ENCODE data around the gene CTIF.

The CTIF gene

GRCh38 chr18:48889981-48890762, 351.3 kb downstream of the CTIF start:
- H3K79me1 ChIP-seq (ENCODE audit: low read depth, low read length), result no peaks in the 10 kb centered on the region
- no peak overlapping the region for H2BK12ac ChIP-seq (ENCODE audit: low read length)
- H2BK120ac ChIP-seq (ENCODE audit: low read depth, low read length), result no peak overlapping the region
- no peaks in the 10 kb centered on the region for H3K36me3 ChIP-seq (replicated peaks in 1 of 2; ENCODE audit: control insufficient read depth in 2 of 2, insufficient read depth in 2 of 2, low read length in 2 of 2)
- no CpG with 5 or more reads among the region's 13 CpGs for WGBS, 2 donors (ENCODE audit: extremely low coverage in 2 of 2, insufficient read length in 2 of 2, insufficient replicate concordance in 1 of 2)
- peak overlapping the region; percentile 35 for H2BK15ac ChIP-seq (ENCODE audit: low read length)
- DNase-seq (ENCODE audit: low spot score), result no peak
- no peak overlapping the region for H3K4ac ChIP-seq (ENCODE audit: low read length)
- H3K9ac ChIP-seq (ENCODE audit: low read depth, low read length, poor library complexity), result no peak overlapping the region
- H4K91ac ChIP-seq (ENCODE audit: low read depth, low read length, poor library complexity), result no peak overlapping the region
- H3K27ac ChIP-seq (replicated peaks; ENCODE audit: low read length), result no peak overlapping the region
- peak overlapping the region; percentile 44 for H3K18ac ChIP-seq (ENCODE audit: low read length)
- no peak overlapping the region for H4K8ac ChIP-seq (ENCODE audit: low read depth, low read length)
- no peak overlapping the region for H3K4me2 ChIP-seq (ENCODE audit: insufficient read depth, low read length, poor library complexity, severe bottlenecking)
- H3K4me1 ChIP-seq (ENCODE audit: control insufficient read depth in 2 of 2, insufficient read depth in 1 of 2, low read depth in 1 of 2, low read length in 2 of 2), result peaks cover 22 to 30% of the 10 kb centered on the region in 2 donors
- no peak overlapping the region for H3K23ac ChIP-seq (ENCODE audit: low read depth, low read length, poor library complexity)
- H3K9me3 ChIP-seq (replicated peaks in 1 of 2; ENCODE audit: control insufficient read depth in 2 of 2, insufficient read depth in 1 of 2, low read depth in 1 of 2, low read length in 2 of 2), result no peaks in the 10 kb centered on the region
- no peak overlapping the region for H2AFZ ChIP-seq (ENCODE audit: low read length)
- H2AK5ac ChIP-seq (ENCODE audit: low read depth, low read length), result peak overlapping the region; percentile 9
- H2BK5ac ChIP-seq (ENCODE audit: low read length), result peak overlapping the region; percentile 45
- no peak overlapping the region for H3K4me3 ChIP-seq (ENCODE audit: low read length in 2 of 2)
- no peak overlapping the region for H3K14ac ChIP-seq (ENCODE audit: low read length)
- H3K27me3 ChIP-seq (ENCODE audit: control insufficient read depth in 3 of 3, insufficient read depth in 3 of 3, low read depth in 1 of 3, low read length in 3 of 3), result peaks cover 0 to 14% (median 0%) of the 10 kb centered on the region in 3 experiments

- no peak overlapping the region for H3K18ac ChIP-seq (ENCODE audit: low read length)
- no peak overlapping the region for H3K4ac ChIP-seq (ENCODE audit: low read length)
- no peak overlapping the region for H3K14ac ChIP-seq (ENCODE audit: low read length)
- peak overlapping the region; percentile 62 for H2AK5ac ChIP-seq (ENCODE audit: low read depth, low read length)
- H3K4me1 ChIP-seq (ENCODE audit: control insufficient read depth in 2 of 2, insufficient read depth in 1 of 2, low read depth in 1 of 2, low read length in 2 of 2), result peaks cover 23 to 30% of the 10 kb centered on the region in 2 donors
- H3K9ac ChIP-seq (ENCODE audit: low read depth, low read length, poor library complexity), result peak overlapping the region; percentile 9
- no peak overlapping the region for H2BK5ac ChIP-seq (ENCODE audit: low read length)
- no peaks in the 10 kb centered on the region for H3K36me3 ChIP-seq (replicated peaks in 1 of 2; ENCODE audit: control insufficient read depth in 2 of 2, insufficient read depth in 2 of 2, low read length in 2 of 2)
- no peak overlapping the region for H2BK120ac ChIP-seq (ENCODE audit: low read depth, low read length)
- H3K27ac ChIP-seq (replicated peaks; ENCODE audit: low read length), result no peak overlapping the region
- no peak overlapping the region for H3K23ac ChIP-seq (ENCODE audit: low read depth, low read length, poor library complexity)
- peaks cover 0 to 9% (median 0%) of the 10 kb centered on the region in 3 experiments for H3K27me3 ChIP-seq (ENCODE audit: control insufficient read depth in 3 of 3, insufficient read depth in 3 of 3, low read depth in 1 of 3, low read length in 3 of 3)
- no peak overlapping the region for H2AFZ ChIP-seq (ENCODE audit: low read length)
- no peaks in the 10 kb centered on the region for H3K9me3 ChIP-seq (replicated peaks in 1 of 2; ENCODE audit: control insufficient read depth in 2 of 2, insufficient read depth in 1 of 2, low read depth in 1 of 2, low read length in 2 of 2)
- no peak overlapping the region for H2BK15ac ChIP-seq (ENCODE audit: low read length)
- no peaks in the 10 kb centered on the region for H3K79me1 ChIP-seq (ENCODE audit: low read depth, low read length)
- no CpG with 5 or more reads among the region's 4 CpGs for WGBS, 2 donors (ENCODE audit: extremely low coverage in 2 of 2, insufficient read length in 2 of 2, insufficient replicate concordance in 1 of 2)
- DNase-seq (ENCODE audit: low spot score), result no peak
- H4K91ac ChIP-seq (ENCODE audit: low read depth, low read length, poor library complexity), result no peak overlapping the region
- no peak overlapping the region for H3K4me2 ChIP-seq (ENCODE audit: insufficient read depth, low read length, poor library complexity, severe bottlenecking)
- H3K4me3 ChIP-seq (ENCODE audit: low read length in 2 of 2), result no peak overlapping the region
- H2BK12ac ChIP-seq (ENCODE audit: low read length), result no peak overlapping the region
- H4K8ac ChIP-seq (ENCODE audit: low read depth, low read length), result no peak overlapping the region
Observed at GRCh38 chr18:48891721-48892120, 352.9 kb downstream of the CTIF start.

- Histone ChIP-seq H3K27me3 (ENCODE audit: control insufficient read depth in 3 of 3, insufficient read depth in 3 of 3, low read depth in 1 of 3, low read length in 3 of 3) (peaks cover 0 to 6% (median 0%) of the 10 kb centered on the region in 3 experiments), H3K4ac (ENCODE audit: low read length) (peak overlapping the region; percentile 71), H2BK120ac (ENCODE audit: low read depth, low read length) (no peak overlapping the region), H2BK12ac (ENCODE audit: low read length) (no peak overlapping the region), H2BK15ac (ENCODE audit: low read length) (peak overlapping the region; percentile 16), H3K4me1 (ENCODE audit: control insufficient read depth in 2 of 2, insufficient read depth in 1 of 2, low read depth in 1 of 2, low read length in 2 of 2) (peaks cover 25 to 30% of the 10 kb centered on the region in 2 donors), H3K9me3 (replicated peaks in 1 of 2; ENCODE audit: control insufficient read depth in 2 of 2, insufficient read depth in 1 of 2, low read depth in 1 of 2, low read length in 2 of 2) (no peaks in the 10 kb centered on the region), H3K23ac (ENCODE audit: low read depth, low read length, poor library complexity) (peak overlapping the region; percentile 70), H3K14ac (ENCODE audit: low read length) (no peak overlapping the region), H2BK5ac (ENCODE audit: low read length) (no peak overlapping the region), H2AFZ (ENCODE audit: low read length) (no peak overlapping the region), H3K9ac (ENCODE audit: low read depth, low read length, poor library complexity) (no peak overlapping the region), H3K18ac (ENCODE audit: low read length) (peak overlapping the region; percentile 80), H3K4me3 (ENCODE audit: low read length in 2 of 2) (no peak overlapping the region), H3K36me3 (replicated peaks in 1 of 2; ENCODE audit: control insufficient read depth in 2 of 2, insufficient read depth in 2 of 2, low read length in 2 of 2) (no peaks in the 10 kb centered on the region), H3K27ac (replicated peaks; ENCODE audit: low read length) (no peak overlapping the region), H3K4me2 (ENCODE audit: insufficient read depth, low read length, poor library complexity, severe bottlenecking) (no peak overlapping the region), H2AK5ac (ENCODE audit: low read depth, low read length) (peak overlapping the region; percentile 62), H4K91ac (ENCODE audit: low read depth, low read length, poor library complexity) (peak overlapping the region; percentile 59), H4K8ac (ENCODE audit: low read depth, low read length) (no peak overlapping the region), H3K79me1 (ENCODE audit: low read depth, low read length) (no peaks in the 10 kb centered on the region)
- WGBS, 2 donors (ENCODE audit: extremely low coverage in 2 of 2, insufficient read length in 2 of 2, insufficient replicate concordance in 1 of 2), result no CpG with 5 or more reads among the region's 22 CpGs
- no peak for DNase-seq (ENCODE audit: low spot score)
Observed at GRCh38 chr18:48892146-48892855, 353.5 kb downstream of the CTIF start.

GRCh38 chr18:48893061-48893607, 354.3 kb downstream of the CTIF start:
- Histone ChIP-seq H3K18ac (ENCODE audit: low read length) (peak overlapping the region; percentile 87), H2AFZ (ENCODE audit: low read length) (peak overlapping the region; percentile 69), H3K4me2 (ENCODE audit: insufficient read depth, low read length, poor library complexity, severe bottlenecking) (no peak overlapping the region), H3K4me3 (ENCODE audit: low read length in 2 of 2) (no peak overlapping the region), H3K14ac (ENCODE audit: low read length) (no peak overlapping the region), H3K36me3 (replicated peaks in 1 of 2; ENCODE audit: control insufficient read depth in 2 of 2, insufficient read depth in 2 of 2, low read length in 2 of 2) (no peaks in the 10 kb centered on the region), H4K8ac (ENCODE audit: low read depth, low read length) (no peak overlapping the region), H3K27ac (replicated peaks; ENCODE audit: low read length) (no peak overlapping the region), H3K9ac (ENCODE audit: low read depth, low read length, poor library complexity) (no peak overlapping the region), H3K23ac (ENCODE audit: low read depth, low read length, poor library complexity) (no peak overlapping the region), H3K27me3 (ENCODE audit: control insufficient read depth in 3 of 3, insufficient read depth in 3 of 3, low read depth in 1 of 3, low read length in 3 of 3) (peaks cover 0 to 6% (median 0%) of the 10 kb centered on the region in 3 experiments), H2AK5ac (ENCODE audit: low read depth, low read length) (no peak overlapping the region), H2BK12ac (ENCODE audit: low read length) (peak overlapping the region; percentile 78), H3K4me1 (ENCODE audit: control insufficient read depth in 2 of 2, insufficient read depth in 1 of 2, low read depth in 1 of 2, low read length in 2 of 2) (peaks cover 20 to 24% of the 10 kb centered on the region in 2 donors), H2BK15ac (ENCODE audit: low read length) (peak overlapping the region; percentile 2), H3K9me3 (replicated peaks in 1 of 2; ENCODE audit: control insufficient read depth in 2 of 2, insufficient read depth in 1 of 2, low read depth in 1 of 2, low read length in 2 of 2) (no peaks in the 10 kb centered on the region), H2BK5ac (ENCODE audit: low read length) (no peak overlapping the region), H4K91ac (ENCODE audit: low read depth, low read length, poor library complexity) (no peak overlapping the region), H2BK120ac (ENCODE audit: low read depth, low read length) (no peak overlapping the region), H3K79me1 (ENCODE audit: low read depth, low read length) (no peaks in the 10 kb centered on the region), H3K4ac (ENCODE audit: low read length) (no peak overlapping the region)
- DNase-seq (ENCODE audit: low spot score), result no peak
- no CpG with 5 or more reads among the region's 14 CpGs for WGBS, 2 donors (ENCODE audit: extremely low coverage in 2 of 2, insufficient read length in 2 of 2, insufficient replicate concordance in 1 of 2)
